ENCODE data around the gene PLXNA1.

Gene PLXNA1

GRCh38 chr3:126987596-126987995 is 4.7 kb downstream of the PLXNA1 start:
- no peak for DNase-seq (ENCODE audit: low read depth, low spot score)

- DNase-seq (ENCODE audit: low read depth, low spot score): no peak
These were observed 5.6 kb downstream of the PLXNA1 start for GRCh38 chr3:126988451-126989021.

- no peak for DNase-seq (ENCODE audit: low read depth, low spot score)
These were observed 6.6 kb downstream of the PLXNA1 start for GRCh38 chr3:126989316-126990023.

GRCh38 chr3:126990024-126990700 is 7.2 kb downstream of the PLXNA1 start:
- DNase-seq (ENCODE audit: low read depth, low spot score): no peak

- DNase-seq (ENCODE audit: low read depth, low spot score): no peak
These were observed 8.0 kb downstream of the PLXNA1 start for GRCh38 chr3:126990890-126991289.

GRCh38 chr3:126991366-126992200 is 8.7 kb downstream of the PLXNA1 start:
- DNase-seq (ENCODE audit: low read depth, low spot score): no peak

- no peak for DNase-seq (ENCODE audit: low read depth, low spot score)
These were observed 9.3 kb downstream of the PLXNA1 start for GRCh38 chr3:126992216-126992615.

- no peak for DNase-seq (ENCODE audit: low read depth, low spot score)
These were observed 9.9 kb downstream of the PLXNA1 start for GRCh38 chr3:126992776-126993175.

- DNase-seq (ENCODE audit: low read depth, low spot score): no peak
These were observed 10.5 kb downstream of the PLXNA1 start for GRCh38 chr3:126993436-126993835.

GRCh38 chr3:126994661-126995245 is 11.8 kb downstream of the PLXNA1 start:
- no peak for DNase-seq (ENCODE audit: low read depth, low spot score)

GRCh38 chr3:126995254-126995780 is 12.4 kb downstream of the PLXNA1 start:
- no peak for DNase-seq (ENCODE audit: low read depth, low spot score)

- no peak for DNase-seq (ENCODE audit: low read depth, low spot score)
These were observed 13.1 kb downstream of the PLXNA1 start for GRCh38 chr3:126995926-126996512.

- DNase-seq (ENCODE audit: low read depth, low spot score): no peak
These were observed 14.0 kb downstream of the PLXNA1 start for GRCh38 chr3:126996905-126997304.

GRCh38 chr3:126997455-126998038 is 14.6 kb downstream of the PLXNA1 start:
- no peak for DNase-seq (ENCODE audit: low read depth, low spot score)

- DNase-seq (ENCODE audit: low read depth, low spot score): no peak
These were observed 15.4 kb downstream of the PLXNA1 start for GRCh38 chr3:126998320-126998719.

- DNase-seq (ENCODE audit: low read depth, low spot score): no peak
These were observed 15.8 kb downstream of the PLXNA1 start for GRCh38 chr3:126998728-126999127.

- no peak for DNase-seq (ENCODE audit: low read depth, low spot score)
These were observed 16.5 kb downstream of the PLXNA1 start for GRCh38 chr3:126999383-126999782.

GRCh38 chr3:127000119-127000518 is 17.2 kb downstream of the PLXNA1 start:
- no peak for DNase-seq (ENCODE audit: low read depth, low spot score)

GRCh38 chr3:127000761-127001160 is 17.8 kb downstream of the PLXNA1 start:
- DNase-seq (ENCODE audit: low read depth, low spot score): no peak

- DNase-seq (ENCODE audit: low read depth, low spot score): no peak
These were observed 18.7 kb downstream of the PLXNA1 start for GRCh38 chr3:127001486-127002194.
